Activated naive CD8-positive, alpha-beta T cell treated with anti-CD3 and anti-CD28 coated beads, Interleukin-2, amount 10 ng/mL, durations not matched to agents 7 days and 5 days (primary cell): ENCODE data around the gene OR2M5. TPM values are rescaled to one million over a fixed set of nuclear protein-coding genes. Genes with fewer than 3 reads are reported as not detected.

ENCODE experiments used
- ATAC-seq: fragments of 150-1000 bp; cut with Tn5 transposase; one replicate; pipeline ENCODE4 v1.10.0; 2021; ENCODE audit warnings: low read depth, moderate library complexity
- POLR2A ChIA-PET: fragments of 350-600 bp; sonication (Branson Sonifier 250); formaldehyde crosslinking; loops from one replicate; lab custom pipeline; 2021; ENCODE audit warnings: antibody characterized with exemption; lab: Charles Lee
- DNase-seq: peaks from one replicate; pipeline ENCODE4 v3.0.0; 2021
- H3K27ac Mint-ChIP-seq: one replicate; pipeline ENCODE4 v1.8.0; 2022; ENCODE audit warnings: mild to moderate bottlenecking, mixed read lengths
- H3K27me3 Mint-ChIP-seq: one replicate; pipeline ENCODE4 v1.8.0; 2022; ENCODE audit warnings: mild to moderate bottlenecking, moderate library complexity, mixed read lengths
- H3K36me3 Mint-ChIP-seq: one replicate; pipeline ENCODE4 v1.8.0; 2021; ENCODE audit warnings: mild to moderate bottlenecking, mixed read lengths
- H3K4me1 Mint-ChIP-seq: one replicate; pipeline ENCODE4 v1.8.0; 2021; ENCODE audit warnings: mixed read lengths
- H3K4me3 Mint-ChIP-seq: one replicate; pipeline ENCODE4 v1.8.0; 2022; ENCODE audit warnings: mild to moderate bottlenecking, moderate library complexity, mixed read lengths
- H3K9me3 Mint-ChIP-seq: one replicate; pipeline ENCODE4 v1.8.0; 2021; ENCODE audit warnings: mixed read lengths
- total RNA-seq, 2 experiments: library from RNA; stranded (reverse); gene quantifications; one replicate each; pipeline ENCODE4 v1.2.3, GENCODE V29; 2021

Gene OR2M5
- total RNA-seq, 2 experiments from 2014 or later = not detected

- Mint-ChIP-seq H3K27ac (no peak within 1 kb of the TSS), H3K4me3 (no peak within 1 kb of the TSS), H3K36me3 (no peaks in the 10 kb centered on the region), H3K27me3 (no peaks in the 10 kb centered on the region), H3K4me1 (no peaks in the 10 kb centered on the region), H3K9me3 (no peaks in the 10 kb centered on the region)
- ATAC-seq (no peak), DNase-seq (no peak)
- POLR2A ChIA-PET = no interaction called here
Measured at GRCh38 chr1:248174521-248174920, 29.6 kb downstream of the OR2M5 start, which contains the start of gene OR2M2. Gene OR2M2, plus strand, starts transcription at chr1:248174821. Its CDS starts 5,165 bp downstream, at chr1:248179986.

DNA sequence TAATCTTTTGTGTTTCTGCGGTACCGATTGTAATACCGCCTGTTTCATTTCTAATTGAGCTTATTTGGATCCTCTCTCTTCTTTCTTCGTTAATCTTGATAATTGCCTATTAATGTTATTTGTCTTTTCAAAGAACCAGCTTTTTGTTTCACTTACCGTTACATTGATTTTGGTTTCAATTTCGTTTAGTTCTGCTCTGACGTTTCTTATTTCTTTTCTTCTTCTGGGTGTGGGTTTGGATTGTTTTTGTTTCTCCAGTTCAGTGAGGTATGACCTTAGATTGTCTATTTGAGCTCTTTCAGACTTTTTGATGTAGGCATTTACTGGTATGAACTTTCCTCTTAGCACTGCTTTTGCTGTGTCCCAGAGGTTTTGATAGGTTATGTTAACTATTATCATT, 39.0 kb downstream of the OR2M5 start:
- Mint-ChIP-seq H3K9me3 (peaks cover 9% of the 10 kb centered on the region), H3K27ac (no peak overlapping the region), H3K36me3 (no peaks in the 10 kb centered on the region), H3K4me3 (no peak overlapping the region), H3K4me1 (no peaks in the 10 kb centered on the region), H3K27me3 (no peaks in the 10 kb centered on the region)
- POLR2A ChIA-PET = no interaction called here
- DNase-seq (no peak), ATAC-seq (no peak)

DNA sequence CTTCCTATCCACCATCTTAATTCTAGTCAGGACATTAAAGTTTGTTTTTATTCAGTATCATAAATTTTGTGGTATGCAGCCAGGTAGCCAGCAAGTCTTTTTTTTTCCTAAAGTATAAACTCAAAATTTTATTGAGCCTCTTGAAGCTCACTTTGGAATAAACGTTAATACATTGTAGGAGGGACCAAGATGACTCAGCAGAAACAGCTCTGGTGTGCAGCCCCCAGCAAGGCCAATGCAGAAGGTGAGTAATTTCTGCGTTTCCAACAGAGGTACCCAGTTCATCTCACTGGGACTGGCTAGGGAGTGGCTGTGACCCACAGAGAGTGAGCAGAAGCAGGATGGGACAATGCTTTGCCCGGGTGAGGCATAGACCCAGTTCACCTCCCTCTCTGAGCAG, 42.4 kb downstream of the OR2M5 start:
- POLR2A ChIA-PET = no interaction called here
- no peak overlapping the region for H3K27ac Mint-ChIP-seq
- no peak for DNase-seq
- H3K9me3 Mint-ChIP-seq = peaks cover 4% of the 10 kb centered on the region
- no peaks in the 10 kb centered on the region for H3K4me1 Mint-ChIP-seq
- ATAC-seq = no peak
- H3K36me3 Mint-ChIP-seq = no peaks in the 10 kb centered on the region
- H3K27me3 Mint-ChIP-seq = no peaks in the 10 kb centered on the region
- H3K4me3 Mint-ChIP-seq = no peak overlapping the region

GRCh38 chr1:248189026-248189425, 44.1 kb downstream of the OR2M5 start:
- Mint-ChIP-seq H3K36me3 (no peaks in the 10 kb centered on the region), H3K4me3 (no peak overlapping the region), H3K27ac (no peak overlapping the region), H3K9me3 (peaks cover 7% of the 10 kb centered on the region), H3K27me3 (no peaks in the 10 kb centered on the region), H3K4me1 (no peaks in the 10 kb centered on the region)
- POLR2A ChIA-PET = no interaction called here
- DNase-seq = no peak
- ATAC-seq = no peak

GRCh38 chr1:248194117-248194516, 49.2 kb downstream of the OR2M5 start:
- no peaks in the 10 kb centered on the region for H3K4me1 Mint-ChIP-seq
- no peaks in the 10 kb centered on the region for H3K27me3 Mint-ChIP-seq
- no peaks in the 10 kb centered on the region for H3K36me3 Mint-ChIP-seq
- peaks cover 5% of the 10 kb centered on the region for H3K9me3 Mint-ChIP-seq
- no peak for DNase-seq
- H3K27ac Mint-ChIP-seq = no peak overlapping the region
- H3K4me3 Mint-ChIP-seq = no peak overlapping the region
- POLR2A ChIA-PET = no interaction called here
- no peak for ATAC-seq

Other genes with a start within 250 kb of the OR2M5 start
- not detected for gene OR2W3, start 249.6 kb upstream of the OR2M5 start, total RNA-seq
- gene OR2T8, start 224.9 kb upstream of the OR2M5 start, total RNA-seq = not detected
- gene OR2AJ1, start 220.3 kb upstream of the OR2M5 start, total RNA-seq = not detected
- not detected for gene OR2L8, start 196.3 kb upstream of the OR2M5 start, total RNA-seq
- not detected for gene OR2AK2, start 179.9 kb upstream of the OR2M5 start, total RNA-seq
- not detected for gene OR2L5, start 131.5 kb upstream of the OR2M5 start, total RNA-seq
- under 1 TPM; 0.06 to 0.19 TPM for gene OR2L2, start 115.1 kb upstream of the OR2M5 start, total RNA-seq
- not detected for gene OR2L3, start 98.3 kb upstream of the OR2M5 start, total RNA-seq
- not detected for gene OR2L13, start 50.0 kb upstream of the OR2M5 start, total RNA-seq
- gene OR2M2, start 29.7 kb downstream of the OR2M5 start, total RNA-seq = not detected
- gene OR2M3, start 52.1 kb downstream of the OR2M5 start, total RNA-seq = not detected
- gene OR2M4, start 86.3 kb downstream of the OR2M5 start, total RNA-seq = not detected
- not detected for gene OR2T33, start 132.8 kb downstream of the OR2M5 start, total RNA-seq
- gene OR2T12, start 158.3 kb downstream of the OR2M5 start, total RNA-seq = not detected
- not detected for gene OR2M7, start 179.4 kb downstream of the OR2M5 start, total RNA-seq
- not detected for gene OR14C36, start 203.6 kb downstream of the OR2M5 start, total RNA-seq
- not detected for gene OR2T4, start 216.5 kb downstream of the OR2M5 start, total RNA-seq
- not detected for gene OR2T6, start 230.6 kb downstream of the OR2M5 start, total RNA-seq